Measurements from ENCODE around the gene SLC1A2.

GRCh38 chr11:35204614-35205013, 214.7 kb downstream of the SLC1A2 start:
- TF ChIP-seq POLR2A (IDR thresholded peaks at IDR 0.05; ENCODE audit: low read depth, low read length), result no peak
- no peak for TF ChIP-seq POLR2AphosphoS5 (IDR thresholded peaks at IDR 0.05; ENCODE audit: low read depth, low read length)
- no peak for TF ChIP-seq TAF1 (IDR thresholded peaks at IDR 0.05; ENCODE audit: borderline replicate concordance, low read depth, low read length)
